Mucosa of rectum (tissue), 2 donors: ENCODE measurements around the gene PTPRK.

Experiments
- H3K27ac ChIP-seq, 2 donors: one replicate each; pipeline ENCODE4 v1.7.0; 2013; ENCODE audit warnings: inconsistent platforms in 2 of 2, low read depth in 2 of 2, low read length in 2 of 2
- H3K27me3 ChIP-seq, 2 donors: one replicate each; pipeline ENCODE4 v1.7.0; 2013; ENCODE audit warnings: low read length in 2 of 2; ENCODE audit not compliant: control insufficient read depth in 2 of 2, insufficient read depth in 2 of 2
- H3K36me3 ChIP-seq, 2 donors: one replicate each; pipeline ENCODE4 v1.7.0; 2013; ENCODE audit warnings: low read length in 2 of 2; ENCODE audit not compliant: control insufficient read depth in 2 of 2, insufficient read depth in 2 of 2
- H3K4me1 ChIP-seq, 2 donors: one replicate each; pipeline ENCODE4 v1.7.0; 2013; ENCODE audit warnings: low read length in 2 of 2, mild to moderate bottlenecking in 1 of 2; ENCODE audit not compliant: control insufficient read depth in 2 of 2, insufficient read depth in 2 of 2
- H3K4me3 ChIP-seq, 2 donors: one replicate each; pipeline ENCODE4 v1.7.0; 2013; ENCODE audit warnings: low read length in 2 of 2
- H3K9ac ChIP-seq, 2 donors: one replicate each; pipeline ENCODE4 v1.7.0; 2013; ENCODE audit warnings: low read length in 2 of 2, low read depth in 1 of 2, mild to moderate bottlenecking in 1 of 2
- H3K9me3 ChIP-seq, 2 donors: one replicate each; pipeline ENCODE4 v1.7.0; 2013; ENCODE audit warnings: low read length in 2 of 2; ENCODE audit not compliant: control insufficient read depth in 2 of 2
- donor health status: healthy.
- donor health status: Normal muscosa, but diverticular disease.

PTPRK gene

DNA sequence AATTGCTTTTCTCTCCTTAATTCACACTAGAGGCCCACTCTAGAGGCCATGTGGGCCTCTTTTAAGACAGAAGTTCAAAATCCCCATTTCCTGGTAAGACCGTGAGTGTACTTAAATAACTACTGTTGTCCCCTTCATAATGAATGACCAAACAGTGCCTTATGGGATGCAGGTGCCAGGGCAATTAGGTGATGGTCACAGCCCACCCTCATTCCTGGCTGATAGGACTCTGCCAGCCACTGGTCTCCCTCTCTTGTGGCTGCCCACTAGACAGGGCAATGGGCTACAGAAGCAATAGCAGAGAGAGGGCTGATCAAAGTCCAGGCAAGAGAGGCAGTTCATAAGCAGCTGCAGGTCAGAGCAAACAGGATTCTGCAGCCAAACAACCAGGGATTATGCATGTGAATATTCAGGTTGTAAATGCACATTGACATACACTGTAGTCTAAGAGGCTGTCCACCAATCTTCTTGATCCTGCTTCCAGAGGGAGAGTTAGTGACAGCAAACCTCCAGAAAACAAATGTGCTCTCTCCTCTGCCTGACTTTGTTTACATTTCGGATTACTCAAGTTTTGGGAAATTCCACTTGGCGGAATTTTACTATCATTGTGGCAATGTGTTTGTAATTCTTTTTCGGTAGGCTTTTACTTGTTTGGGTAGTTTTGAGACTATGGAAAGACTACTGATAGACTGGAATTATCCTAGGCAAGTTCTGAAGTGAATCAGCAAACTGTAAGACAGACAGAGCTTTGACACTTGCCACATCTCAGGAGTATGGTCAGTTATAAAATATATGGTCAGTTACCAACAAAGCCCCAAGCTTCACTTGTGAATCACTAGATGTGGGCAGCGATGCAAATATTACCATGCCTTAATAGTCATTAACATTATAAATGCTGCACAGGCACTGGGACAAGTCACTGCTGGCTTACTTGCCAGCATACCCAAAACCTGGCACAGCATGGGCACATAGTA, 12.8 kb downstream of the PTPRK start:
- peak overlapping the region; percentile 64 to 84 for H3K27ac ChIP-seq
- H3K27me3 ChIP-seq: no peaks in the 10 kb centered on the region
- H3K9ac ChIP-seq: peak overlapping the region in 1 of 2 donors; percentile 61
- no peaks in the 10 kb centered on the region for H3K9me3 ChIP-seq
- H3K4me3 ChIP-seq: peak overlapping the region; percentile 31 to 41
- H3K36me3 ChIP-seq: no peaks in the 10 kb centered on the region
- H3K4me1 ChIP-seq: peaks cover 13 to 69% of the 10 kb centered on the region in 2 donors

DNA sequence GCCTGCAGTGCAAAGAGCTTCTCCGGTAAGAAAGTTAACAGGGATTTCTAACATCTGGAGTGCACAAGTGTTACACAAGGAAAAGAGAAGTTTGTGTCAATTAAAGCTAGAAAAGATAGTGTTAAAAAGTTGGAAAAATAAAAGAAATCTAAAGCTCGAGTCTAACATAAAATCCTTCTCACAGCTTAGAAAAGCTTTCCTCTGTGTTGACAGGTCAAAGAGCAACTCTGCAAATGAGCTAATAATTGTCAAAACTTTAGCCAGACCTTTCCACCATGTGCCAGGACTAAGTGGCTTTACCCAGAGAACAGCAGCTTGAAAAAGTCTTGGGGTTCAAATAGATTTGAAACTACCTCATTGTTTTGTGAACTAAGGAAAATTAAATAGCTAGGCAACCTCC, 14.8 kb downstream of the PTPRK start:
- Histone ChIP-seq H3K9ac (no peak overlapping the region), H3K9me3 (no peaks in the 10 kb centered on the region), H3K27ac (peak overlapping the region in 1 of 2 donors; percentile 36), H3K27me3 (no peaks in the 10 kb centered on the region), H3K4me3 (peak overlapping the region in 1 of 2 donors; percentile 21), H3K36me3 (no peaks in the 10 kb centered on the region), H3K4me1 (peaks cover 13 to 62% of the 10 kb centered on the region in 2 donors)

DNA sequence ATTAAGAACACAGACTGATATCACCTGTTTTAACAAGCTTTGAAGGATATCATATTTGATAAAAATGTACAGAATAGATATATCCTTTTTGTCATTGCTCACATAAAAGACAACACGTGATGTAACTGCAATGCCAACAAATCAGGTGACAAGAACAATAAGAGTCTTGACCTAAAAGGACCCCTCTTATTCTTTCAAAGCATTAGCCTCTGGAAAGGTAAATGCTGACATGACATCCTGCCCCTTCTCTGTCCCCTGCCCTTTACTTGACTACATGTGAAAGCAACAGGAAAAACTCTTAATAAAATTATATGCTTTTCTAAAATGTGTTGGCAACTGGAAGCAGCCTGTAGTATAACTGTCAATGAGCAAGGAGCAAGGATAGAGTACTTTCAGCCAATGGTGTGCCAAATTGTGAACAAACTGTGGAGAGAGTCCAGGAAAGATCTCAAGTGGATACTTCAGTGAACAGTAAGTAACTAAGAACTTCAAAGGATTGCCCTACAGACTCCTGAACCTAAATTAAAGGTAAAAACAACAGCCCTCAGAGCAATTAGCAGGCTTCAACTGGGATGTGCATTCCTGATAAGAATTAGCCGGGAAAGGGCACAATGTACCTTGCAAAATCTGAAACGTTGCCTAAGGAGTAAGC, 16.3 kb downstream of the PTPRK start:
- H3K4me1 ChIP-seq: peaks cover 21 to 67% of the 10 kb centered on the region in 2 donors

DNA sequence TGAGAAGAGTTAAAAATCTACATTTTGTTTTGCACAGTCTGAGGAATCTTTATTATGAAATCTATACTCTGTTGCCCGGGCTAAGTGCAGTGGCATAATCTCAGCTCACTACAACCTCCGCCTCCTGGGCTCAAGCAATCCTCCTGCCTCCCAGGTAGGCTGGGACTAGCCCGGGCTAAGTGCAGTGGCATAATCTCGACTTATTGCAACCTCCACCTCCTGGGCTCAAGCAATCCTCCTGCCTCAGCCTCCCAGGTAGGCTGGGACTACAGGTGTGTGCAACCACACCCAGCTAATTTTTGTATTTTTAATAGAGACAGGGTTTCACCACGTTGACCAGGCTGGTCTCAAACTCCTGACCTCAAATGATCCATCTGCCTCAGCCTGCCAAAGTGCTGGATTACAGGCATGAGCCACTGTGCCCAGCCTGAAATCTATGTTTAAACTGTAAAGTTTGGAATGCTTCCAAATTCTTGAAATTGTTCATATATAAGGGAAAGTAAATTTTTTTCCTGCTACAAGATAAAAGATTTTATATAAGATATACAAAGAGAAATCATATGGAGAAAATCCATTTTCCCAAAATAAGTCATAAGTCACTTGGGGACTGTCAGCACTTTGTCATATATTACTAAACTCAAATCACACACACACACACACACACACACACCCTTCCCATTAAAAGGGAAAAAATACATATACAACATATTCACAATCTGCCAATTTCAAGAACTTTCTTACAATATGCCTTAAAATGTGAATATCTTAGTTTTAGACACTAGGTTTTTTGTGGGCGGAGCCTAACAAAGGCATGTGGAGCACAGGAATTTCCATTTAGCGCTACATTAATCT, 19.4 kb downstream of the PTPRK start:
- Histone ChIP-seq H3K4me1 (peaks cover 16 to 50% of the 10 kb centered on the region in 2 donors), H3K9ac (peak overlapping the region in 1 of 2 donors; percentile 65), H3K9me3 (no peaks in the 10 kb centered on the region), H3K4me3 (no peak overlapping the region), H3K36me3 (no peaks in the 10 kb centered on the region), H3K27ac (peak overlapping the region; percentile 83 to 94), H3K27me3 (no peaks in the 10 kb centered on the region)

More for the DNA sequence above, 16.3 kb downstream of the PTPRK start:
- Histone ChIP-seq H3K9ac (peak overlapping the region in 1 of 2 donors; percentile 13), H3K36me3 (no peaks in the 10 kb centered on the region), H3K27ac (peak overlapping the region; percentile 27 to 51), H3K27me3 (no peaks in the 10 kb centered on the region), H3K9me3 (no peaks in the 10 kb centered on the region), H3K4me3 (no peak overlapping the region)

DNA sequence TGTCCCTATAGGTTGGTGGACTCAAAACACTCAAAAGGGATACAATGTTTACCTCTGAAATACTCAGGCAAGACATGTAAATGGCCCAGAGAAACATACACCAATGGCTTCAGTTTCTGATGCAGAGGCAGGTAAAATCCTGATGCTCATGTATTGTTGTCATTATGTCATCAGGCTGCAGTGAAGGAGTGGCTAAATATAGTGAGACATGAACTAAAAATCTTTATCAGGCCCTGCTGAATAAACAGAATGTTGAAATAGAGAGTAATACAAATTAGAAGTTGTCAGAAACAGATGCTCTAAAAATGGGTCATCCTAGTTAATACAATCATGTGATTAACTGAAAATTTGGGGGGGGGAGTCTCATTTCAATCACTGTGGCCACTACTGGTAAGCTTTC, 20.4 kb downstream of the PTPRK start:
- Histone ChIP-seq H3K36me3 (no peaks in the 10 kb centered on the region), H3K4me1 (peaks cover 12 to 49% of the 10 kb centered on the region in 2 donors), H3K9me3 (no peaks in the 10 kb centered on the region), H3K27ac (peak overlapping the region; percentile 83 to 94), H3K27me3 (no peaks in the 10 kb centered on the region), H3K9ac (peak overlapping the region in 1 of 2 donors; percentile 65), H3K4me3 (no peak overlapping the region)

DNA sequence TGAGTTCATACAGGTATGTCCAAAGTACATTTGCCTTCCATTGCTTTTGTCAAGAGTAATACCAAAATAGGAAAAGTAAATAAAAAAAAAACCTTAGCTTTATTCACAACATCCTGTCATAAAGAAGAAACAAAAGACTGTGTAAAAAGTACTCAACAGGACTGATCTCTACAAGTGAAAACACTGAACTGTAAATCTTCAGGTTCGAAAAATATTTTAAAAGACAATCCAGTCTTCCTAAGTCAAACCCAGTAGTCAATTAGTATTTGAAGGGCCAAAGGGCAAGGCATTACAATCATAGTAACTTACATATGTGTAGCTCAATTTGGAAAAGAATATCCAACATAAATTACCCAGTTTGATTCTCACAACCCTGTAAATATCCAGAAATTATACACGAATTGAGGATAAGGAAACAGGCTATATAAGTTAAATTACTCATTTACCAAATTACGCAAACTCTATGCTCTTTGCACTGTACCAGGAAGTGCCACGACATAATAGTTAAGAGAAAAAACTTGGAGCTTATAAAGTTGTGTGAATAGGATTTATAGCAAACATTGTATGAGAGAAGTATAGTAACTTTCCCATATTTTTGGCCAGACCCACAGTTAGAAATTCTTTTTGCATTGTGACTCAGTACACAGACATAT, 21.2 kb downstream of the PTPRK start:
- no peaks in the 10 kb centered on the region for H3K9me3 ChIP-seq
- H3K4me1 ChIP-seq: peaks cover 12 to 46% of the 10 kb centered on the region in 2 donors
- H3K27me3 ChIP-seq: no peaks in the 10 kb centered on the region
- H3K36me3 ChIP-seq: no peaks in the 10 kb centered on the region
- H3K27ac ChIP-seq: peak overlapping the region; percentile 83 to 94
- peak overlapping the region in 1 of 2 donors; percentile 39 for H3K4me3 ChIP-seq
- peak overlapping the region in 1 of 2 donors; percentile 65 for H3K9ac ChIP-seq

DNA sequence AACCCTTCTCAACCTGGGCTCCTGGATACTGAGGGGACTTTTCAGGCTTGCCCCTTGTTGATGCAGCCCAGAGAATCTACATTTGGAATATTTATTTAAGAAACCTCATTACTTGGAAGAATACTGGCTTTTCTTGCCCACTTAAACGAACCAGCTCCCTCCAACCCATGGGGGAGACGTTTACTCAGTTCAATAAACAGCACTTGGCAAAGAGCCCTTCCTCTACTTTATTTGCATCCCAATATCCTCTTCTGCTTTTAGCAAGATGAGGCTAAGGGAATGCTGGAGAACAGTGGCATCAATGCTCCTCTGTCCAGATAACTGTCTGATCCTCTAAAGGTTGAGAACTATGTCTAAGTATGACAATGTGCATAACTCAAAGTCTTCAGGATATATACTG, 22.2 kb downstream of the PTPRK start:
- peak overlapping the region in 1 of 2 donors; percentile 50 for H3K9ac ChIP-seq
- peak overlapping the region; percentile 52 to 94 for H3K27ac ChIP-seq
- H3K4me1 ChIP-seq: peaks cover 12 to 43% of the 10 kb centered on the region in 2 donors
- H3K9me3 ChIP-seq: no peaks in the 10 kb centered on the region
- no peaks in the 10 kb centered on the region for H3K27me3 ChIP-seq
- no peak overlapping the region for H3K4me3 ChIP-seq
- no peaks in the 10 kb centered on the region for H3K36me3 ChIP-seq

DNA sequence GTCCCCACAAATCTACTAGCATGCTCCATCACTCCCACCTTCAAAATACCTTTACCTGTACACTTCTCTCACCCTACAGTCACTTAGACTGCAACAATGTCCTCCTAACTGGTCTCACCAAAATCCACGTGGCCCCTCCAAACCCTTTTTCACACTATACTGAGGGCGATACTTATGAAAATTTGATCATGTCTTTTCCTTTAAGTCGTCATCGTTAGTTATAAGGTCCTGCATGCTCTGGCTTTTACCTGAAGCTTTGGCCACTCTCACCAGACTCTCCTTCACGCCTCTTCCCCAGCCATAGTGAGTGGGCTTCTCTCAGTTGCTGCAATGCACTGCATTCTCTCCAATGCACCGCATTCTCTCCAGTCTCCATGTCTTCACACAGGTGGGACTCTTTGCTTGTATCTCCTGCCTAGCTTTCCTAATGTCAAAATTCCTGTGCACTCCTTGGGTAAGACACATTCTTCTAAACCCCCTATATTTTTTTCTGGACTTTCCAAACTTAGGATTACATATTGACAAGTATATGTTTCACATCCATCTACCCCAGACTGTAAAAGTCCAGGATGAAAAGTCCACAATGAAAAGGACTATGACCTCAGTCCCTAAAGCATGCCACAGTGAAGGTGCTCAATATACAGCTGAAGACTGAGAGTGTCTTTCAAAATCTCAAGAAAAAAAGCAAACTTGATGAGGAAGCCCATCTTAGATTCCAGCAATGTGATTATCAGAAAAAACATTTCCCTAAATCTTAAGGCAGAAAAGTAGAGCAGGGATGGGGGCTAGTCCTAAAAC, 24.7 kb downstream of the PTPRK start:
- Histone ChIP-seq H3K27ac (peak overlapping the region in 1 of 2 donors; percentile 42), H3K9me3 (no peaks in the 10 kb centered on the region), H3K36me3 (no peaks in the 10 kb centered on the region), H3K27me3 (no peaks in the 10 kb centered on the region), H3K4me3 (no peak overlapping the region), H3K4me1 (peaks cover 21 to 59% of the 10 kb centered on the region in 2 donors), H3K9ac (no peak overlapping the region)

DNA sequence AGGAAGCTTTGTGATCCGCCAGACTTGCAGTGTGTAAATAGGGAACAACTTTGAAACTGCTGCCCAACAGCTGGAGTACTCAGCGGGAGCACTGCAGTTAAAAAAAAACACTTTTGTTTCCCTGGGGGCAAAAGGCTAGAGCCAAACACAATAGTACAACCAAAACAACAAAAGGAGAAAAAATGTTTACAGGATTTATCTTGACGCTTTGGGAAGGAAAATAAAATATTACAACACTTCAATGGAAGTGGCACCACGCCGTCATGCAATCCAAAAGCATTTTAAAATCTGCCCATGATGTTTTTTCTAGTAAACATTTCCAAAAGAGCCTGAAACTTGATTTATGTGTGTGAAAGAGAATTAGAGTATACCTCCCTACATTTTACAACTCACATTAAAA, 26.0 kb downstream of the PTPRK start:
- Histone ChIP-seq H3K27me3 (no peaks in the 10 kb centered on the region), H3K36me3 (no peaks in the 10 kb centered on the region), H3K9ac (peak overlapping the region in 1 of 2 donors; percentile 31), H3K27ac (peak overlapping the region; percentile 45 to 61), H3K4me1 (peaks cover 13 to 53% of the 10 kb centered on the region in 2 donors), H3K4me3 (peak overlapping the region in 1 of 2 donors; percentile 22), H3K9me3 (no peaks in the 10 kb centered on the region)
